Activated T-helper 17 cell treated with anti-CD3 and anti-CD28 coated beads, Interleukin-2, amount 50 U/mL, for 72 hours (primary cell): Measurements from ENCODE around the gene AQP12A. TPM values are rescaled to one million over a fixed set of nuclear protein-coding genes. Genes with fewer than 3 reads are reported as not detected.
"Not testable (repeated sequence)": the region's sequence is repeated elsewhere in the genome, so short reads cannot be mapped to it uniquely, and the experiment has no call there.

ENCODE experiments used
- ATAC-seq: fragments of 150-1000 bp; cut with Tn5 transposase; replicated peaks from 2 replicates; pipeline ENCODE4 v1.10.0; 2021; ENCODE audit warnings: mild to moderate bottlenecking, moderate library complexity
- H3K27ac Mint-ChIP-seq: one replicate; pipeline ENCODE4 v1.8.0; 2022; ENCODE audit warnings: mixed read lengths
- H3K27me3 Mint-ChIP-seq: one replicate; pipeline ENCODE4 v1.8.0; 2022; ENCODE audit warnings: mixed read lengths
- H3K36me3 Mint-ChIP-seq: one replicate; pipeline ENCODE4 v1.8.0; 2022; ENCODE audit warnings: low read depth, mild to moderate bottlenecking, mixed read lengths
- H3K4me1 Mint-ChIP-seq: one replicate; pipeline ENCODE4 v1.8.0; 2022; ENCODE audit warnings: mixed read lengths
- H3K4me3 Mint-ChIP-seq: one replicate; pipeline ENCODE4 v1.8.0; 2022; ENCODE audit warnings: mild to moderate bottlenecking, mixed read lengths
- H3K9me3 Mint-ChIP-seq: one replicate; pipeline ENCODE4 v1.8.0; 2022; ENCODE audit warnings: mixed read lengths
- total RNA-seq, 2 donors: library from RNA; stranded (reverse); gene quantifications; one replicate each; pipeline ENCODE4 v1.2.3, GENCODE V29; 2022

AQP12A gene
- total RNA-seq, 2 donors from 2014 or later = not detected

DNA sequence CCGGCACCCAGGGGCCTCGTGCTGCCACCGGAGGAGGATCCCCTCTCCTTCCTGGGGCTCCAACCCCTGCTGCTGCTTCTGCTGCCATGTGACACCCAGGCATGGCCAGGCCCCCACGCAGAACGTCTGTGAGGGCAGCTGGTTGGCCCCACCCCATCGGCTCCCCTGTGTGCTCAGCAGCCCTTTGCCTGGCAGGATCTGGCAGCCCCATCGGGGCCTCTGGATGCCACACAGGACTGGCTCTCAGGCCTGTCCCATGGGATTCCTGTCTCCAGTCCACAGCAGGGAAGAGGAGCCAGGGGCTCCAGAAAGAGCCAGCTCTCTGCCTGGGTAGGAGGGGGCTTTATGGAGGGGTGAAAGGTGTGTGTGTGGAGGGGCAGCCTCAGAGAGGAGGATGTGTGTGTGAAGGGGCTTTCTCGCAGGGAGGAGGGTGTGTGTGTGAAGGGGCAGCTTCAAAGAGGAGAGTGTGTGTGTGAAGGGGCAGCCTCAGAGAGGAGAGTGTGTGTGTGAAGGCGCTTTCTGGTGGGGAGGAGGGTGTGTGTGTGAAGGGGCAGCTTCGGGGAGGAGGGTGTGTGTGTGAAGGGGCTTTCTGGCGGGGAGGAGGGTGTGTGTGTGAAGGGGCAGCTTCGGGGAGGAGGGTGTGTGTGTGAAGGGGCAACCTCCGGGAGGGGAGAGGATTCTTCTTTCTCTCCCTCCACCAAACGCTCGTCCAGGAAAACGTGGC lies 17.0 kb upstream of the AQP12A start:
- not testable (repeated sequence) for H3K4me3 Mint-ChIP-seq, H3K9me3 Mint-ChIP-seq, H3K36me3 Mint-ChIP-seq, H3K27me3 Mint-ChIP-seq, ATAC-seq, H3K27ac Mint-ChIP-seq, H3K4me1 Mint-ChIP-seq

DNA sequence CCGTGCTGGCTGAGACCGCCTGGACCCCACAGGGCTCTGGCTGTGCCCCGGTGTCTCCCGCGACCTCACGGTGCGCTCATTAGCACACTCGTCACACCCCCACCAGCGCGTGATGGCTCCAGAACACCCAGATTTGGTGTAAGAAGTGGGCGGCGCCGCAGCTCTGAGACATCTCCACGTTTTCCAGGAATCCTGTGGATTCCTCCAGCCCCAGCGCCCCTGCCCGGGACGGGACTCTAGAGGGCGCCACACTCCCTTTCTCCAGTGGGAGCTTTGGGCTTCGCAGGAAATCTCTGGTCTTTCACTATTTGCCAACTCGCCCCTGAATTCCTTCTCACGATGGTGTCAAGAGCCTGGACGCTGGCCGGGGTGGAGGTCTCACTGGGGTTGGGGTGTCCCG lies 16.3 kb upstream of the AQP12A start:
- not testable (repeated sequence) for H3K27me3 Mint-ChIP-seq, H3K27ac Mint-ChIP-seq, H3K4me3 Mint-ChIP-seq, H3K4me1 Mint-ChIP-seq, H3K36me3 Mint-ChIP-seq, H3K9me3 Mint-ChIP-seq
- peak; percentile 32 for ATAC-seq

DNA sequence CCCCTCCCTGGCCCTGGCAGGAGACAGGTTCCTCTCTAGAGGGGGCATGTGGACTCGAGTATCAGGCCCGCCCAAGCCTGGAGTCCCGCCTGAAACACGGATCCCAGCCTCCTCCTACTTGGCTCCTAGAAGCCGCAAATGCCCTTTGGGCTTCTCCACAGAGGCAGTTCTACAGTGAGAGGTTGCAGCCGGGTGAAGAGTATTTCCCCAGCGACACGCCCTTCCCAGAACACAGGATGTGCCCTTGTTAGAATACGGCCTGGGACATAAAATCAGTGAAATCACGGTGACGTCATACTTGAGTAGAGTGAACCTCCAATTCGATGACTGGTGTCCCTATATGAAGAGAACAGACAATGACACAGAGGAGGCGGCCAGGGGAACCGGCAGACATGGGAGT lies 13.6 kb upstream of the AQP12A start:
- not testable (repeated sequence) for H3K9me3 Mint-ChIP-seq, ATAC-seq

GRCh38 chr2:240678909-240679308 lies 12.8 kb upstream of the AQP12A start:
- H3K9me3 Mint-ChIP-seq, H3K27ac Mint-ChIP-seq, ATAC-seq, H3K36me3 Mint-ChIP-seq, H3K4me1 Mint-ChIP-seq, H3K27me3 Mint-ChIP-seq, H3K4me3 Mint-ChIP-seq: not testable (repeated sequence)

More for the DNA sequence above, 13.6 kb upstream of the AQP12A start:
- not testable (repeated sequence) for H3K4me3 Mint-ChIP-seq, H3K36me3 Mint-ChIP-seq, H3K4me1 Mint-ChIP-seq, H3K27ac Mint-ChIP-seq, H3K27me3 Mint-ChIP-seq

DNA sequence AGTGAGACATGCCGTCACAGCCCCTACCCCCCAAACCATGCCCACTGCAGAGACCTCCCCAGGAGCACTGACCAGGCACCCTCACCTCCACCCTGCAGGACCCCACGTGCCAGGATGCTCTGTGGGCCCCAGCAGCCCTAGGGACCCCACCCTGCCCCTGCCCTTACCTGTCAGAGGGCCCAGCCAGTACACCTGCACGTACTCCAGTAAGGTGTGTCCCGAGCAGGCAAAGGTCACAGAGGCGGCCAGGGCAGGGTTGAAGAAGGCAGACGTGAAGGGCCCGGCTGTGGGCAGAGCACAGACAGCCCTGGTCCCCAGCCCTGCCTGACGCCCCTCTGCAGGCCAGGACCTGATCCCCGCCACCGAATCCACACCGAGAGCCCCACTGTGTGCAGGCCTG lies 11.5 kb upstream of the AQP12A start:
- ATAC-seq, H3K27me3 Mint-ChIP-seq, H3K27ac Mint-ChIP-seq, H3K4me3 Mint-ChIP-seq, H3K9me3 Mint-ChIP-seq, H3K4me1 Mint-ChIP-seq, H3K36me3 Mint-ChIP-seq: not testable (repeated sequence)

GRCh38 chr2:240682431-240683224 lies 9.0 kb upstream of the AQP12A start, which contains the start of gene AQP12B:
AQP12B (minus strand) TSS chr2:240682885; CDS start chr2:240682837, 48 bp downstream.
- not testable (repeated sequence) for H3K36me3 Mint-ChIP-seq, H3K27ac Mint-ChIP-seq, H3K4me1 Mint-ChIP-seq, ATAC-seq, H3K27me3 Mint-ChIP-seq, H3K9me3 Mint-ChIP-seq
- H3K4me3 Mint-ChIP-seq = peak within 1 kb of the TSS; percentile 41

GRCh38 chr2:240683329-240683979 lies 8.2 kb upstream of the AQP12A start:
- H3K27ac Mint-ChIP-seq, H3K36me3 Mint-ChIP-seq, H3K4me1 Mint-ChIP-seq, H3K9me3 Mint-ChIP-seq, H3K27me3 Mint-ChIP-seq: not testable (repeated sequence)
- peak overlapping the region; percentile 41 for H3K4me3 Mint-ChIP-seq
- peak; percentile 38 for ATAC-seq

DNA sequence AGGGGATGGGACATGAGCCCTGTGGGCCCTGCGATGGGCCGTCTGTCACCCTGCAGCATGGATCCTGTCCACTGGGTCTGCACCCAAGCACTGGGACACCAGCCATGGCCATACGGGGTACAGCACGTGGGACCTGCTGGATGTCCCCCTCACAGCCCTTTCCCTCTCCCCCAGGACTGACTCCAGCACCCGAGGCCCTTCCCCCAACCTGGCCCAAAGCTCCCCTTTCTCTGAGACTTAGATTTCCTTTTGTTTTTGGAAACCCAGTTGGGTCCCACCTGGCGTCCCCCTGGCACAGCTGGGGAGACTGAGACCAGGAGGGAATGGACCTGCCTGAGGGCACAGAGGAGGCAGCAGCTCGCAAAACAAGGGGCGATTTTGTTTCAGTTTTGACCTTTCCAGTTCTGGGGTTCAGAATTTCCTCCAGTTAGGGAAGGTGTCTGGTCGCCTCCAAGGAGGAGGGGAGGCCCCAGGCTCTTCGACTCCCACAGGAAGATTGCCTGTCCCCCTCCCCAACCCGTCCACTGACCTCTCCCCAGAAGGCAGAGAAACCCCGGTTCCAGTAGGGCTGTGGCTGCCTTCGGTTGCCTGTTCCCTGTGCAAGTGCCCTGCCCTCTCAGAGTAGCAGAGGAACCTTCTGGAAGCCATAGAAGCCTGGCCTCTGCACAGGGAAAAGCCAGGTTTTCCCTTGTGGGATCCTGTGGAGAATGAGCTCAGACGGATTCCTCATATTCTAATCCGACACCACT lies 7.5 kb upstream of the AQP12A start:
- H3K9me3 Mint-ChIP-seq, H3K27me3 Mint-ChIP-seq, H3K36me3 Mint-ChIP-seq, ATAC-seq, H3K27ac Mint-ChIP-seq, H3K4me1 Mint-ChIP-seq: not testable (repeated sequence)
- H3K4me3 Mint-ChIP-seq = peak overlapping the region; percentile 41

- Mint-ChIP-seq H3K27ac (peak overlapping the region; percentile 67), H3K9me3 (no peaks in the 10 kb centered on the region), H3K36me3 (no peaks in the 10 kb centered on the region), H3K4me3 (no peak overlapping the region), H3K4me1 (no peaks in the 10 kb centered on the region), H3K27me3 (no peaks in the 10 kb centered on the region)
- no peak for ATAC-seq
Measured at GRCh38 chr2:240685771-240686371, 5.8 kb upstream of the AQP12A start.

DNA sequence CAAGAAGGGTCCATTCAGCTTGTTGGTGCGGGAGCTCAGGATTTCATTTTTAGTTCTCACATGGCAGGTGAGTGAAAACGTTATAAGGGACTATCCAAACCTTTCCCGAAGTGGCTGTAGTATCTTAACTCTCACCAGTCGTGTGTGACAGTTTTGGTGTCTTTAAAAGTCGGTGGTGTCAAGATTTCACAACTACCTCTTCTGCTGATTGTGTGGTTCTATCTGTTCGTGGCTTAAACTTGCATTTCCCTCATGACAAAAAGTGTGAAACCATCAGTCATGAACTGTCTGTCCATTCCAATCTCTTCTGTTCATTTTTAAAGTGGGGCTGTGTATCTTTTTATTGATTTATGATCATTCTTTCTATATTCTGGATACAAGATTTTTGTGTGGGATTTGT lies 5.2 kb upstream of the AQP12A start:
- no peaks in the 10 kb centered on the region for H3K9me3 Mint-ChIP-seq
- H3K36me3 Mint-ChIP-seq = no peaks in the 10 kb centered on the region
- no peaks in the 10 kb centered on the region for H3K4me1 Mint-ChIP-seq
- peak overlapping the region; percentile 67 for H3K27ac Mint-ChIP-seq
- H3K27me3 Mint-ChIP-seq = no peaks in the 10 kb centered on the region
- no peak overlapping the region for H3K4me3 Mint-ChIP-seq
- no peak for ATAC-seq

GRCh38 chr2:240687045-240687740 lies 4.5 kb upstream of the AQP12A start:
- no peak for ATAC-seq
- H3K4me3 Mint-ChIP-seq = no peak overlapping the region
- no peaks in the 10 kb centered on the region for H3K4me1 Mint-ChIP-seq
- H3K36me3 Mint-ChIP-seq = no peaks in the 10 kb centered on the region
- H3K9me3 Mint-ChIP-seq = no peaks in the 10 kb centered on the region
- H3K27me3 Mint-ChIP-seq = no peaks in the 10 kb centered on the region
- H3K27ac Mint-ChIP-seq = no peak overlapping the region

DNA sequence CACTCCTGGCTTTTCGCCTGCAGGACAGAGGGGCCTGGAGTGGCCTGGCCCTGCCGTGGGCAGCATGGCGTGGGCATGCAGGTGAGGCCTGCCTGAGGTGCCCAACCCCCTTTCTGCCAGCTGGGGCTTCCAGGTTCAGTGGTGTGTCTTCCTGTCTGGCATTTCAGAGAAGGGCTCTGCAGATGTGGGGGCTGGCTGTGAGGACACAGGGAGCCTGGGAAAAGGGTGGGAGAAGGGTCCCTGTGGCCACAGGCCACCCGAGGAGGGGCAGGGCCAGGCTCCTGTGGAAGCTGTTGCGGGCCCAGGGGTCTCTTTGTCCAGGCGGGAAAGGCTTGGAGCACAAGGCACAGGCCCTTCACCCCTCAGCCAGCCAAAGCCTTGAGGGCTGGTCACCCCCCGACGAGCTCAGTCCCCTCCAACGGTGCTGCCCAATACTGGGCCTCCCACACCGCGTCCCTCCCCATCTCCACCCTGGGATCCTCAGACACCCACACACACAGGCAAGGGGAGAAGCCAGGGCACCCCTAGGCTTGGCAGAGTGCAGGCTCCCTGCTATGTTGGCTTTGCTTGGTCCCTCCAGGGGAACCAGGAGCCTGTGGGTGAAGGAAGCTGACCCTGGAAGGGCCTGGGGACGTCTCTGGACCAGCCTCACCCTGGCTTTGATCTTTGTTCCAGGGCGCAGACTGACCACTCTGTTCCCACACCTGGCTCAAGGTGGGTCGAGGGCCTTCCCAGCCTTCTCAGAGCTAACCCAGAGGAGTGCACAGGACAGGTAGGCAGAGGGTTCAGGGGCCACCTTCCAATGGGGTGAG lies 3.7 kb upstream of the AQP12A start:
- H3K4me1 Mint-ChIP-seq = no peaks in the 10 kb centered on the region
- no peak for ATAC-seq
- no peaks in the 10 kb centered on the region for H3K9me3 Mint-ChIP-seq
- H3K27me3 Mint-ChIP-seq = no peaks in the 10 kb centered on the region
- H3K36me3 Mint-ChIP-seq = no peaks in the 10 kb centered on the region
- H3K27ac Mint-ChIP-seq = no peak overlapping the region
- no peak overlapping the region for H3K4me3 Mint-ChIP-seq

- no peaks in the 10 kb centered on the region for H3K27me3 Mint-ChIP-seq
- no peak for ATAC-seq
- no peak overlapping the region for H3K27ac Mint-ChIP-seq
- H3K4me1 Mint-ChIP-seq = no peaks in the 10 kb centered on the region
- H3K9me3 Mint-ChIP-seq = no peaks in the 10 kb centered on the region
- no peak overlapping the region for H3K4me3 Mint-ChIP-seq
- H3K36me3 Mint-ChIP-seq = no peaks in the 10 kb centered on the region
Measured at GRCh38 chr2:240688553-240688919, 3.1 kb upstream of the AQP12A start.
